PC-3 (cell line): Measurements from ENCODE around the gene SLC16A13.

ENCODE experiments used
- CTCF ChIP-seq: fragments of 300-600 bp; sonication (generic); conservative IDR thresholded peaks from 2 replicates; pipeline ENCODE4 v1.5.1; 2017; ENCODE audit warnings: antibody characterized with exemption, low read depth, mild to moderate bottlenecking, low read length
- EZH2 ChIP-seq: fragments of 300-600 bp; sonication (generic); IDR thresholded peaks from one replicate; pipeline ENCODE4 v1.6.1; 2017; ENCODE audit warnings: antibody characterized with exemption, mild to moderate bottlenecking, low read length; ENCODE audit not compliant: unreplicated experiment
- EZH2phosphoT487 ChIP-seq: fragments of 300-600 bp; sonication (generic); IDR thresholded peaks from 2 replicates; pipeline ENCODE4 v1.6.1; 2018; ENCODE audit warnings: mild to moderate bottlenecking, antibody characterized with exemption, low read length, borderline replicate concordance

GRCh38 chr17:7034955-7035590 is 742 bp upstream of the SLC16A13 start:
- TF ChIP-seq CTCF (no peak), EZH2 (no peak), EZH2phosphoT487 (no peak)
